ENCODE results near the gene ATOSA. TPM values are rescaled to one million over a fixed set of nuclear protein-coding genes. Genes with fewer than 3 reads are reported as not detected.

ATOSA gene
- total RNA-seq, 1 donor from 2014 or later, result 16.6 TPM

DNA sequence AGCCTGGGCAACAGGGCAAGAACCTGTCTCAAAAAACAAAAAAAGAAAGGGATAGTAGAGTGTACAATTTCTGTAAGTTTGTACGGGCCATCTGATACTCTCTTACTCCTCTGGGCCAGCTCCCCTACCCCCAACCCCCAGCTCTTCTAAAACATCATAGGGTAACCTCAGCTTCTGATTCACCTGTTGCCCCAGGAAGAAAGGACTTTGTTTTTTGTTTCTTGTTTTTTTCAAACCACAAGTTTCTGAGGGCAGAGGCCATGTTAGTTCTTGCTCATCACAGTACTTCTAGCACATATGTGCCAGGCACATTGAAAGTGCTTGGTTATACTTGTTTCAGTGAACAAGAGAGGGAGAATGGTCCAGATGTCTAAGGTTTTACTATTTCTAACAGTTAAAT lies 20.2 kb downstream of the ATOSA start:
- no peaks in the 10 kb centered on the region for H3K27me3 ChIP-seq (ENCODE audit: control insufficient read depth, insufficient read depth, low read length)
- TF ChIP-seq, protein P1, sequence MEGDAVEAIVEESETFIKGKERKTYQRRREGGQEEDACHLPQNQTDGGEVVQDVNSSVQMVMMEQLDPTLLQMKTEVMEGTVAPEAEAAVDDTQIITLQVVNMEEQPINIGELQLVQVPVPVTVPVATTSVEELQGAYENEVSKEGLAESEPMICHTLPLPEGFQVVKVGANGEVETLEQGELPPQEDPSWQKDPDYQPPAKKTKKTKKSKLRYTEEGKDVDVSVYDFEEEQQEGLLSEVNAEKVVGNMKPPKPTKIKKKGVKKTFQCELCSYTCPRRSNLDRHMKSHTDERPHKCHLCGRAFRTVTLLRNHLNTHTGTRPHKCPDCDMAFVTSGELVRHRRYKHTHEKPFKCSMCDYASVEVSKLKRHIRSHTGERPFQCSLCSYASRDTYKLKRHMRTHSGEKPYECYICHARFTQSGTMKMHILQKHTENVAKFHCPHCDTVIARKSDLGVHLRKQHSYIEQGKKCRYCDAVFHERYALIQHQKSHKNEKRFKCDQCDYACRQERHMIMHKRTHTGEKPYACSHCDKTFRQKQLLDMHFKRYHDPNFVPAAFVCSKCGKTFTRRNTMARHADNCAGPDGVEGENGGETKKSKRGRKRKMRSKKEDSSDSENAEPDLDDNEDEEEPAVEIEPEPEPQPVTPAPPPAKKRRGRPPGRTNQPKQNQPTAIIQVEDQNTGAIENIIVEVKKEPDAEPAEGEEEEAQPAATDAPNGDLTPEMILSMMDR (IDR thresholded peaks at IDR 0.05; ENCODE audit: insufficient read depth, low read length, severe bottlenecking), result no peak
- H3K4me3 ChIP-seq (ENCODE audit: low read depth, low read length), result no peak overlapping the region
- FAIRE-seq (no peak), DNase-seq (ENCODE audit: low read depth) (peak; percentile 63)
- H3K36me3 ChIP-seq (ENCODE audit: control insufficient read depth, insufficient read depth, low read length), result peaks cover 6% of the 10 kb centered on the region

DNA sequence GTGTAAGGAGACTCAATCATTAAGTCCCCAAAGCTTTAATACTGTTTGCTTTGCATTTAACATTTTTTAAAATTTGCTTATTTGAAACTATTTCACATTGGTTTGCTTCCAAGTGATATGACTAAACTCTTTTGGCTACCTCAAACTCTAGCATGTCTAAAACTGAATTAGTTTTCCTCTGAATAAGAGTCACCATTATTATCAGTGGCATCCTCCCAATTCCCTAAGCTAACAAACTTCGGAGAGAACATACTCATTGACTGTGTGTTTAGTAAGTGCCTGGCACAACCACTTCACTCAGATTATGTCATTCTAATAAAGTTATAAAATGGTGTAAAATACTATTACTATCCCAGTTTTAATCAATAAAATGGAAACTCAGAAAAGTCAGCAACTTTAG lies 21.9 kb downstream of the ATOSA start:
- FAIRE-seq (no peak), DNase-seq (ENCODE audit: low read depth) (peak; percentile 80)
- H3K27me3 ChIP-seq (ENCODE audit: control insufficient read depth, insufficient read depth, low read length), result no peaks in the 10 kb centered on the region
- no peak overlapping the region for H3K4me3 ChIP-seq (ENCODE audit: low read depth, low read length)
- peaks cover 3% of the 10 kb centered on the region for H3K36me3 ChIP-seq (ENCODE audit: control insufficient read depth, insufficient read depth, low read length)
- TF ChIP-seq, protein P1 (IDR thresholded peaks at IDR 0.05; ENCODE audit: insufficient read depth, low read length, severe bottlenecking), result no peak

DNA sequence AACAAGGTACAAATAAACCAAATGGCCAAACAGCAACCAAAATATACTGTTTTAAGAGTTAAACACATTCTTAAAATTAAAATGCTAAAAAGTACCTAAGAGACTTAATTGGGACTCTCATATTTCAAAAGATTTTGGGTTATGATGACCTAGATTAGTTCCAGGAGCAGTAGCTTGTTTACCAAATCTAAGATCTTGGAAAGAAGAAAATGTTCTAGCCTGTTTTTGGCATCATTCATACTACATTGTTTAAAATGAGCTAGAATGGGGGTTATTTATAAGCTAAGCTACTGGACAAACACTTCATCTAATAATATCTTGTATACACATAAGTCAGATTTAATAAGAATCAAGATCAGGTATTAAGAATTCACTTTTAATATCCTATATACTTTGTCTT lies 22.8 kb downstream of the ATOSA start:
- Histone ChIP-seq H3K27me3 (ENCODE audit: control insufficient read depth, insufficient read depth, low read length) (no peaks in the 10 kb centered on the region), H3K4me3 (ENCODE audit: low read depth, low read length) (no peak overlapping the region), H3K36me3 (ENCODE audit: control insufficient read depth, insufficient read depth, low read length) (peaks cover 3% of the 10 kb centered on the region)
- no peak for DNase-seq (ENCODE audit: low read depth)
- TF ChIP-seq, protein P1 (IDR thresholded peaks at IDR 0.05; ENCODE audit: insufficient read depth, low read length, severe bottlenecking), result no peak
- no peak for FAIRE-seq

DNA sequence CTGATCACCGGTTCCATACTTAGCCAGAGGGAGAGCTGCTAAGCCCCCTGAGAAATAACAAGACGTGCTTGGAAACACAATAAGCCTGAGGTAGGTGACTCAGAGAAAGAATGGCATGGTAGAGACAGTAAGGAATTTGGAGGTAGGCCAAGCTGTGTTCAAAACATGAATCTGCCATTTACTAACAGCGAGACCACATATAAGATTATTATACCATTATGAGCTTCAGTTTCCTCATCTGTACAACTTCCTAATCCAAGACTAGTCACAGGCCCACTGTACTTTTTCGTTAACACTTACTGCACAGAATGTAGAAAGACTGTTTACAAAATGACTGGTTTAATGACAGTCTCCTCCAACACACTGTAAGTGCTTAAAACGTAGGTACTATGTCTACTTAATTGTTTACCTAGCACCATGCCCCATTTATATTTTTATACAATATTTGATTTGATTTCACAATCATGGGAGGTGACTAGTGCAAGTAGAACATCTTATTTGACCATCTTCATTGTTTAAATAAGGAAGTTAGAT lies 25.7 kb downstream of the ATOSA start:
- DNase-seq (ENCODE audit: low read depth) (peak; percentile 96), FAIRE-seq (no peak)
- TF ChIP-seq, protein P1 (IDR thresholded peaks at IDR 0.05; ENCODE audit: insufficient read depth, low read length, severe bottlenecking), result no peak

DNA sequence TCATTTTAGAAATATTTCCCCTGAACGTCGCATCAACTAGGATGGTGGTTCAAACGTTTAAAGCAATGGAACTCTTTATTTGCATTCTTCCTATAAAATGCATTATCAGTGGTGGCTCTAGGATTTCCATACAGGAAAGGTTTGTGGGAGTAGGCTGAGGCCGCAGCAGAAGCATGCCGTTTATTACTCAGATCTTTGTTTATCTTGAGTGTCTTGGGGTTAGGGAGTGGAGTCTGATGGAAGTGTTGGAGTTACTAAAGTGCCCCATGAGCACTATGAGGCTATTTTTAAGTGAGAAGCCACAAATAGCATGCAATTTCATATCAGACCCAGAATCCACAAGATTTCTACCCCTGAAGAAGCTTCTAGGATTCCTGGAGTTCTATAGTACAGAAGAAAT lies 26.2 kb downstream of the ATOSA start:
- TF ChIP-seq, protein P1 (IDR thresholded peaks at IDR 0.05; ENCODE audit: insufficient read depth, low read length, severe bottlenecking), result no peak
- H3K4me3 ChIP-seq (ENCODE audit: low read depth, low read length), result no peak overlapping the region
- FAIRE-seq (no peak), DNase-seq (ENCODE audit: low read depth) (peak; percentile 82)
- H3K36me3 ChIP-seq (ENCODE audit: control insufficient read depth, insufficient read depth, low read length), result no peaks in the 10 kb centered on the region
- H3K27me3 ChIP-seq (ENCODE audit: control insufficient read depth, insufficient read depth, low read length), result no peaks in the 10 kb centered on the region

More for the DNA sequence above, 25.7 kb downstream of the ATOSA start:
- Histone ChIP-seq H3K4me3 (ENCODE audit: low read depth, low read length) (no peak overlapping the region), H3K36me3 (ENCODE audit: control insufficient read depth, insufficient read depth, low read length) (no peaks in the 10 kb centered on the region), H3K27me3 (ENCODE audit: control insufficient read depth, insufficient read depth, low read length) (no peaks in the 10 kb centered on the region)

DNA sequence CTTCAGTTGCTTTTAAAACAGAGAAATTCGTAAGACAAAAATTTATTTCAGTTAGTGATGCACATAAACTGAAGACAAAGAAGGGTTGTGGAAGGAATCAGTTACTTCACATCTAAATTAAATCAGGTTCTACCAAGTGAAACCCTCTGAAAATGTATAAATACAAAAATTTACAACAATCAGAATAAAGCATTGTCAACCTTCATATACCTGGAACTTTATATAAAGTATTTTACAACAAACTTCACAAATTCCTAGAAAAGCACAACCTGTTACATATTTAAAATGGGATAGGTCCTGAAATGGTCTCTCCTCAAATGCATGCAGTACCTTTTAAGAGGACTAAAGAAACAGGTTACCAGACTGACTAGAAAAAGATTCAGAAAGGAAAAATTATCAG lies 26.9 kb downstream of the ATOSA start:
- Histone ChIP-seq H3K27me3 (ENCODE audit: control insufficient read depth, insufficient read depth, low read length) (no peaks in the 10 kb centered on the region), H3K4me3 (ENCODE audit: low read depth, low read length) (no peak overlapping the region), H3K36me3 (ENCODE audit: control insufficient read depth, insufficient read depth, low read length) (no peaks in the 10 kb centered on the region)
- TF ChIP-seq, protein P1 (IDR thresholded peaks at IDR 0.05; ENCODE audit: insufficient read depth, low read length, severe bottlenecking), result no peak
- DNase-seq (ENCODE audit: low read depth), result no peak
- no peak for FAIRE-seq
